GM18868 (cell line): ENCODE results near the gene IQSEC2.
A peak's percentile ranks its signal among the peaks of the same experiment; 100 is the strongest.

Experiments
- ATAC-seq: cut with Tn5 transposase; IDR thresholded peaks from one replicate; pipeline ENCODE4 v1.9.1; 2021; ENCODE audit warnings: mild to moderate bottlenecking, moderate library complexity; ENCODE audit not compliant: unreplicated experiment

The IQSEC2 gene

GRCh38 chrX:53281321-53281822 is at the start of gene IQSEC2:
Gene IQSEC2, minus strand, starts transcription at chrX:53281584.
- ATAC-seq = no peak

GRCh38 chrX:53330331-53330730 is 48.9 kb upstream of the IQSEC2 start:
- ATAC-seq = no peak

- no peak for ATAC-seq
Measured at GRCh38 chrX:53324803-53325202, 43.4 kb upstream of the IQSEC2 start.

- no peak for ATAC-seq
Measured at GRCh38 chrX:53324085-53324484, 42.7 kb upstream of the IQSEC2 start.

- ATAC-seq = no peak
Measured at GRCh38 chrX:53323196-53323595, 41.8 kb upstream of the IQSEC2 start.

- ATAC-seq = no peak
Measured at GRCh38 chrX:53321943-53322497, 40.6 kb upstream of the IQSEC2 start.

GRCh38 chrX:53321230-53321942 is 40.0 kb upstream of the IQSEC2 start:
- no peak for ATAC-seq

- ATAC-seq = no peak
Measured at GRCh38 chrX:53320543-53321229, 39.3 kb upstream of the IQSEC2 start.

- ATAC-seq = no peak
Measured at GRCh38 chrX:53319614-53320542, 38.5 kb upstream of the IQSEC2 start.

GRCh38 chrX:53318766-53319353 is 37.5 kb upstream of the IQSEC2 start:
- no peak for ATAC-seq

GRCh38 chrX:53317365-53318069 is 36.1 kb upstream of the IQSEC2 start:
- ATAC-seq = peak; percentile 76

- no peak for ATAC-seq
Measured at GRCh38 chrX:53316860-53317237, 35.5 kb upstream of the IQSEC2 start.

GRCh38 chrX:53316111-53316859 is 34.9 kb upstream of the IQSEC2 start:
- ATAC-seq = no peak

- no peak for ATAC-seq
Measured at GRCh38 chrX:53313728-53314105, 32.3 kb upstream of the IQSEC2 start.

GRCh38 chrX:53312946-53313727 is 31.8 kb upstream of the IQSEC2 start:
- ATAC-seq = no peak

- no peak for ATAC-seq
Measured at GRCh38 chrX:53309837-53310236, 28.5 kb upstream of the IQSEC2 start.

GRCh38 chrX:53308836-53309235 is 27.5 kb upstream of the IQSEC2 start:
- no peak for ATAC-seq
